CD4-positive, alpha-beta T cell treated with Interleukin-17A for 1 hour (primary cell): ENCODE measurements around the gene LYAR.

Source experiments
- DNase-seq: peaks from one replicate; pipeline ENCODE4 v3.0.0-alpha.2; 2020

LYAR gene

DNA sequence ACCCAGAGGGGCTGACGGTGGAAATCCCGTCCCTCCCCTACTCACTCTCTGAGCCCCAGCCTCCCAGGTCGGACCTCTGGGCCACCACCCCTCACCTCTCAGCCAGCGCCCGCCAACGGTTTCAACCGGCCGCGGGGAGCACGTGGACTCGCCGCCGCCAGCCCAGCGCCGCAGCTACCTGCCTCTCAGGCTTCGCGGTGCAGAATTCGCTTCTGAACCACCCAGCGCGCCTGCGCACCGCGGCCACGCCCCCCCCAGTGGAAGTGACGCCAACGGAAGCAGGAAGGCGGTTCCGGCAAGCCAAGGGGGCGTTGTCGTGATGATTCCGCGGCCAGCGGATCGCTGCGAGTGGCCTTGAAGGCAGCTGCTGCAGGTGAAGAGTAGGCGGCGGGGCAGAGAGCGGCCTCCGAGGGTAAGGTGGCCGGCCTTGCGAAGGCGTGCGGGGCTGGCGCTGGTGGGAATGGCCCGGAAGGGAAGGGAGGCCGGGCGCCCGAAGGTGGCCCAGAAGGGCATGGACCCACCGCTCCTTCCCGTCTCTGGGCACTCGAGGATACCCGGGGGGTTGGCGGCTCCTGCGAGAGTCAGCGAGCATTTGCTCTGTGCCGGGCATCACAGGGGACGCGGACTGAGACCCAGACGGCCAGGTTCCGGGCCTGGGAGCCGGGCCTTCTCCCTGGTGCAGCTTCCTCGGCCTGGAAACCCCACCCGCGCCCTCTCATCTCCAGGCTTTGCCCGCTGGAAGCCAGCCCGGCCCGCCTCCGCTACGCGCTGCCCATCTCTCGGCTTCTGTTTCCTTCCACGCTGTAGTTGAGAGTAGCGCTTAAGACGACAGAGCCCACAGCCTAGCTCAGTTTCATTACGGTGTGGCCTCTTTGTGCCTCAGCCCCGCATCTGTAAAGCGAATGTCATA lies at the start of gene LYAR, which contains the start of gene ZBTB49:
Gene LYAR (minus strand): TSS at position 214 of the 910 bp plus-strand sequence. CDS start 6,412 bp downstream, outside the sequence.
Gene ZBTB49 (plus strand): TSS at position 311 of the 910 bp plus-strand sequence. CDS start 9,695 bp downstream, outside the sequence.
- DNase-seq, result peak; percentile 97

DNA sequence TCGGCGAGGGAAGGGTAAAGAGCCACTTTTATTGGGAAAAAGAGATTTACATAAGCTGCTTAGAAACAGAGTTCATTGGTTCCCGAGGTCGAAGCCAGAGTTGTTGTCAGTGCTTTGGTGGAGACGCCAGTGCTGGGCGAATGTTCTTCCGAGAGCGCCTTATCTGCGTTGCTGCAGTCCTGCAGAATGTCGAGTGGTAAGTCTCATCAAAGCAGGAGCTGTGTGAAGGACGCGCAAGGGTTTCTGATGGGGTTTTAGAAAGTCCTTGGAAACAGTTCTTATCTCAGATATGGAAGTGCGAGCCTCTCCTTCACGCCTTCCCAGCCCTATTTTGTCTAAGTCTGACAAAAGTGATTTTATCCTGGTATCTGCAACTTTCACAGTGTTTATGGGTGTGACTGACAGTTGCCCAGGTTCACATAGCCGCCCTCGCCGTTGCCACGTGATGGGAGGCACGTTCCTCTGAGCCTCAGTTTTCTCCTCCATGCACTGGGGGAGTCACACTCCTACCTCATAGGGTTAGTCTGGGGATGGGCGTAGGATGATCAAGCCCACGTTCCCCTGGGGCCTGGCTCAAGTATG lies 49.6 kb upstream of the LYAR start:
- no peak for DNase-seq

- no peak for DNase-seq
Observed at GRCh38 chr4:4338210-4339001, 48.5 kb upstream of the LYAR start.

DNA sequence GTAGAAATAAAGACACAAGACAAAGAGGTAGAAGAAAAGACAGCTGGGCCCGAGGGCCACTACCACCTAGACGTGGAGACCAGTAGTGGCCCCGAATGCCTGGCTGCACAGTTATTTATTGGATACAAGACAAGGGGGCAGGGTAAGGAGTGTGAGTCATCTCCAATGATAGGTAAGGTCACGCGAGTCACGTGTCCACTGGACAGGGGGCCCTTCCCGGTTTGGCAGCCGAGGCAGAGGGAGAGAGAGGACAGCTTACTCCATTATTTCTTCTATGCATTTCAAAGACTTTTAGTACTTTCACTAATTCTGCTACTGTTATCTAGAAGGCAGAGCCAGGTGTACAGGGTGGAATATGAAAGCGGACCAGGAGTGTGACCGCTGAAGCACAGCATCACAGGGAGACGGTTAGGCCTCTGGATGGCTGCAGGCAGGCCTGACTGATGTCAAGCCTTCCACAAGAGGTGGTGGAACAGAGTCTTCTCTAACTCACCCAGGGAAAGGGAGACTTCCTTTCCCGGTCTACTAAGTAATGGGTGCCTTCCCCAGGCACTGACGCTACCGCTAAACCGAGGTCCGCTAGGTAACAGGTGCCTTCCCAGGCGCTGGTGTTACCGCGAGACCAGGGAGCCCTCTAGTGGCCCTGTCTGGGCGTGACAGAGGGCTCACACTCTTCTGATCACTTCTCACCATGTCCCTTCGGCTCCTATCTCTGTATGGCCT lies 45.0 kb upstream of the LYAR start:
- DNase-seq, result peak; percentile 81

DNA sequence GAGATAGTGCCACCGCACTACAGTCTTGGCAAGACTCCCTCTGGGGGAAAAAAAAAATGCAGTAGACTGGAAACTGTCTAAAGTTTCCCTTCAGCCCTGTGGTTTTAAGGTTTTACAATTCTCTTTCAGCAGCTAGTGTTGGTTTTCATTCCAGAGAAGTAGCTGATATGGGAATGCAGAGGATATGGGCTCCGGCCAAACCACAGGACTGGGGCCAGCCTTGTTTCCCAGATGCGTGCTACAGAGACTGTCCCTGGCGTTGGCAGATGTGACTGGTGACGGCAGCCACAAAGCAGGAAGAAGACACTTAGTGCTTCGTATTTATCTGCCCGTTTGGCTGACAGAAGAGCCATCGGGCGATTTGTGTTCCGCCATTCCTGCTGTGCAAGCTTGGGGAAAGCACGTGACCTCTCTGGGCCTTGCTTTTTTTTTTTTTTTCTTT lies 43.3 kb upstream of the LYAR start:
- no peak for DNase-seq

- no peak for DNase-seq
Observed at GRCh38 chr4:4332529-4332928, 42.6 kb upstream of the LYAR start.

- DNase-seq, result no peak
Observed at GRCh38 chr4:4330794-4331193, 40.8 kb upstream of the LYAR start.

DNA sequence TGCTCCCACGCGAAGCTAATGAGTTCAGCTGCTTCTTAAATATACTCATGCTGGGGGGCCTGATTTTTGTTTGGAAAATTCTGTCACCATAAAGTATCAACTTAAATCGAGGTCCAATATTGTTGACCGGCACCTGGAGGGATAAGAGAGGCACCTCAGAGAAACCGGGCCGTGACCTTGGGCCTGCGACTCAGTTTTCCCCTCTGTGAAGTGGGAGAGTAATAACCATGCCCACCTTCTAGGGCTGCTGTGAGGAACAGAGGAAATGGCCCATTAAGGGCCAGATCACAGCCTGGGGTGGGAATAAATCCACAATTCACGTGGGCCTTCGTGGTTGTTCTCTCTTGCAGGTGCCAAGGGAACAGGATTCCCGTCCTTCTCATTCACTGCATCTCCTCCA lies 39.5 kb upstream of the LYAR start:
- DNase-seq, result no peak

- DNase-seq, result no peak
Observed at GRCh38 chr4:4328840-4329239, 38.9 kb upstream of the LYAR start.

GRCh38 chr4:4328206-4328605 lies 38.3 kb upstream of the LYAR start:
- no peak for DNase-seq

GRCh38 chr4:4327652-4328121 lies 37.7 kb upstream of the LYAR start:
- DNase-seq, result no peak

DNA sequence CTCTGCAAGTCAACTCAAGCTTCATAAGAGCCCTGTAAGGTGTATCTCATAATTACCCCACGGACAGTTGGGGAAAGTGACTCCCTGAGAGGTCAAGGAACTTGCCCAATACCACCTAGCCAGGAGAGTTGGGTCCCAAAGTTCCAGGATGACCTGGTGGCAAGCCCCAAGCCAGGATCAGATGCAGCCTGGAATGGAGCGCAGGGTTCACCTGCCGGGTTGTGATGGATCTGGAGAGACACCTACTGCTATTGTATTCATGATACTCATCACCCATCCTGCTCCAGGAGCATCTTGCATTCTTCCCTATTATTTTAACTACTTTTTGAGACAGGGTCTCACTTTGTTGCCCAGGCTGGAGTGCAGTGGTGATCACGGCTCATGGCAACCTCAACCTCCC lies 36.2 kb upstream of the LYAR start:
- no peak for DNase-seq

DNA sequence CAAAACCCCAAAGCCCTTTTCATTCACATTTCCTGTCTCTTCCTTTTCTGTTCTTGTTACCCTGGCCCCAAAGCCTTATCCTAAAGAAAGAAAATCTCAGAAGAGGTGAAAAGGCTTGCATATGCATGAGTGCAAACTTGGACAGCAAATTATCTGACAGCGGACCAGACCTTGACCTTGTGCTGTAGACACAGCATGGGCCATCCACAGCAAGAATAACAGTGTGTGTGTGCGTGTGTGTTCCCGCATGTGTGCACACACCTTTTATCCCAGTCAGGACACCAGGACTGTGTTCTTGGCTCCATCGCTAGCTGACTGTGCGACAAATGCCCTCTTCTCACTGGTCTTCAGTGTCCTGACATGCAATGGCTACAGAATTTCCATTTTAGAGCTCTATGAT lies 35.4 kb upstream of the LYAR start:
- no peak for DNase-seq

DNA sequence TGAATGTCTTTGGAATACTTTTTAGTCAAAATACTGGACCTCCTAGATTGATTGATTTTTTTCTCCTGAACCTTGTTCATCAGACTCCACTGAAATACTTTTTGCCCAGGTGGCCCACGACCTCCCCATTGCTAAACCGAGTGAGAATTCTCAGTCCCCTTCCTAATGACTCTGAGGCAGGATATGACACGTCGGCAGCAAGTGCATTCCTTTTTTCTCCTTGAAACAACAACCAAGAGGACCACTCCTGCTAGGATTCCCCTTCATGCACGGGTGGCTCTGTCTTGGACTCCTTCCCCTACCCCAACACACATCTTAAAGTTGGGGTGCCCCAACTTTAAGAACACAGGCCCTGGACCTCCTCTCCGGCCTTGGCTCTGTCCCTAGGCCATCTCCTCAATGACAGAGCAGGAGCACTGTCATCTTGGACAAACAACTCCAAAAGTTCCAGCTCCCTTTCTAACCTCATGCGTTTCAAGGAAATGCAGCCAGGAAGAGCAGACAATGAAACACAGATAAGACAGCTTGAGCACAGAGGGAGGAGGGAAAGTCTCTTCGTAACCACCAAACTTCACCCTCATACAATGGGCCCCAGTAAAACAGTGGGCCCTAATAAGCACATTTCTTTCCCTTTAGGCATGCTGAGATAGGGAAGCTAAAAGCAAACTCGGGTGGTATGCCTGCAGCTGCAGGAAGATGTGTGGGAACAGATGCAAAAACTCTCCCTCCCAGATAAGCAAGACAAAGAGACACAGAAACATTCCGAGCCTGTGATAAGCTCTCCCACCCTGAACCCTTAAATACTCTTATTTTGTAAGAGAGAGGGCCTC lies 34.0 kb upstream of the LYAR start:
- no peak for DNase-seq

GRCh38 chr4:4321951-4322688 lies 32.2 kb upstream of the LYAR start:
- DNase-seq, result no peak

GRCh38 chr4:4320951-4321714 lies 31.2 kb upstream of the LYAR start:
- no peak for DNase-seq

- no peak for DNase-seq
Observed at GRCh38 chr4:4320528-4320927, 30.6 kb upstream of the LYAR start.

GRCh38 chr4:4317496-4318232 lies 27.7 kb upstream of the LYAR start:
- DNase-seq, result no peak

GRCh38 chr4:4316150-4316495 lies 26.2 kb upstream of the LYAR start:
- no peak for DNase-seq
